Limb (tissue), 2 donors: ENCODE results near the gene HOMER2.
"Not testable (repeated sequence)": the region's sequence is repeated elsewhere in the genome, so short reads cannot be mapped to it uniquely, and the experiment has no call there.

Experiments
- DNase-seq, 2 donors: peaks; one replicate each; pipeline ENCODE4 v3.0.0-alpha.2; 2016; ENCODE audit errors: extremely low spot score in 2 of 2

HOMER2 gene

DNA sequence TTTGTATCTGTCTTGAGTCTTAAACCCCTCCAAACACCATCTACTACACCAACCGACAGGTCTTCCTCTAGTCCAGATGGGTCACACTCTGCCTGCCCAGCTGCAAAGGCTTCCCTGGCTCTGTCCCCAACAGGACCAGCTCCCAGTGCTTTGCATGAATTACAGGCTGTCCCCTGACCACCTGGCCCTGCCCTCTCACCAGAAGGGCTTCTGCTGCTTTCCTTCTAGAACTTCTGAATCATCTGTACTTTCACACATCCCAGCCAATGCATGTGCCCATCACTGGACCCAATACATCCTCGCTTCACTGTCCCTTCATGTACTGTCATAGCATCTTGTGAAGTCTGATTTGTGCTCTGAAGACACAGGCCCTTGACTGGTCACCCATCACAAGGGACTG lies 53.6 kb downstream of the HOMER2 start:
- no peak for DNase-seq

DNA sequence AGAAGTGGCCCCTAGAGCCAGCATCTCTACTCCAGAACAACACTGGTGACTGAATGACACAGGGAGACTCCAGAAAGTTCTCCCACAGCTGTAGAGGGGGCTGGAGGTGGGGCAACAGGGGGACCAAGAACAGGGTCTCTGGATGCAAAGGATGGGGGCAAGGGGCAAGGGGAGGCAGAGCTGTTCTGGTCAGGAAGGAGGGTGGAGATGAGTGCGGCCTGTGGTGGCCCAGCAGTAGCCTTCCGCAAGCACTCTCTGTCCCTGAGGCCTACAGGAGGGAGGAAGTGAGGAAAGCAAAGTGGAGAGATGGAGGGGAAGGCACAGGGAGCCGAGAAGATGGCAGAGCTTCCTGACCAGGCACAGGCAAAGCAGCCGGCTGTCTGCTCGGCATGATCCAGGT lies 56.5 kb downstream of the HOMER2 start:
- DNase-seq, result no peak

DNA sequence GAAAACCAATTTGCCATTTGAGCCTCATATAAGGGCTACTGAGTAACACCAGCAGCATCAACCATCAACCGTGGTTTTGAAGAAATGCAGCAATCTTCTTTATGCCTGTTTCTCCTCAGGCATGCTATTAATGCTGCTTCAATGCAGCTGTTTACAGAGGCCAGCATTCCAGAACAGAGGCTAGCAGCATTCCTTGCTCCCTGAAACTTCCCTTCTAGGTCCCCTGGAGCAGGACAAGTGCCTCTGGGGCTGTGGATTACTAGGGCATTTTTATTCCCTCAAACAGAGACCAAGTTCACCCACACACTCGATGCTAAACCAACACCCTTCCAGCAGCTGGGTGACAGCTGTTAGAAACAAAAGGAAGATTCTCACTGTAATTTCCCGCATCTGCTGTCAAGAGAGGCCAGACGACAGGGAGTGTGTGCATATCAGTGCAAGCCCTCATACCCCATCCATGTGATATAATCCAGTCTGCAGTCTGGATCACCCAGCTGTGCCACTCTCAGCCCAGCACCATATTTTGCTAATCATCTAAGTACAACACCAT lies 57.5 kb downstream of the HOMER2 start:
- DNase-seq, result peak; percentile 54 to 66

DNA sequence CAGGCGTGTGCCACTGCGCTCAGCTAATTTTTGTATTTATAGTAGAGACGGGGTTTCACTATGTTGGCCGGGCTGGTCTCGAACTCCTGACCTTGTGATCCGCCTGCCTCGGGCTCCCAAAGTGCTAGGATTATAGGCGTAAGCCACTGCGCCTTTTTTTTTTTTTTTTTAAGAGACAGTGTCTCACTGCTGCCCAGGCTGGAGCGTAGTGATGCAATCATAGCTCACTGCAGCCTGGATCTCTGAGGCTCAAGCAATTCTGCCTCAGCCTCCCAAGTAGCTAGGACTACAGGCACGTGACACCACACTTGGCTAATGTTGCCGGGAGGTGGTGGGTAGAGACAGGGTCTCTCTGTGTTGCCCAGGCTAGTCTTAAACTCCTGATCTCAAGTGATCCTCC lies 59.0 kb downstream of the HOMER2 start:
- not testable (repeated sequence) for DNase-seq

DNA sequence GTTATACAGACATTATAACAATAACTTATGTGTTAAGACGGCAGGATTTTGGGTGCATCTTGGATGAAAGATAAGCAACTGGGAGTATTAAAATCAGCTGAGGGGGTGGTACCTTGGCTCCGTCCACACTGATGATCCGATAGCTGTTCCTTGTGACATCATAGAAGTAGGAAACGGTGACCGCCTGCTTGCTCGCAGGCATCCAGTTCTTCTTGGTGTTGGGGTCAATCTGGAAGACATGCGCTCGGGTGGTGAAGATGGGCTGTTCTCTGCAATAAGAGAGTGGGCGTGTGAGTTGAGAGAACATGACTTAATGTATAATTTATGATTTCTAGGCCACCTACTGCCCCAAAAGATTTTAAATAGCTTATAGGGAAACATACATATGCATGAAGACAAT lies 59.9 kb downstream of the HOMER2 start:
- DNase-seq, result no peak

DNA sequence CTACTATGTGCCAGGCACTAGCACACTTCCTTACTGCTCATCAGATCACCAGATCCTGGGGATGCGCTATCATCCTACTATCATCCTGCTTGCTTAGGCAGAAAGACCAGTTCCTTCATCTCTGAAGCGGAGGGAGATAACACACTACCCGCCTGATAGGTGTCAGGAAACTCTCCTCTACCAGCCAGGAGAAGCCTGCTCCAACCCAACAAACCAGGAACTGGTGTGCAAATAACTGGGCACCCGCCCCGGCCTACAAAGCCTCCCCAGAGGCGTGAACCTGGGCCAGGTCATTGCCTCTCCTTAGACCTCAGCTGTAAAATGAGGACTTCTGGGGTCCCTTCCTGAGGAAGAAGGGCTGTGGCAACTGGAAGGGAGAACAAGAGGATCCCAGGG lies 61.5 kb downstream of the HOMER2 start:
- no peak for DNase-seq

DNA sequence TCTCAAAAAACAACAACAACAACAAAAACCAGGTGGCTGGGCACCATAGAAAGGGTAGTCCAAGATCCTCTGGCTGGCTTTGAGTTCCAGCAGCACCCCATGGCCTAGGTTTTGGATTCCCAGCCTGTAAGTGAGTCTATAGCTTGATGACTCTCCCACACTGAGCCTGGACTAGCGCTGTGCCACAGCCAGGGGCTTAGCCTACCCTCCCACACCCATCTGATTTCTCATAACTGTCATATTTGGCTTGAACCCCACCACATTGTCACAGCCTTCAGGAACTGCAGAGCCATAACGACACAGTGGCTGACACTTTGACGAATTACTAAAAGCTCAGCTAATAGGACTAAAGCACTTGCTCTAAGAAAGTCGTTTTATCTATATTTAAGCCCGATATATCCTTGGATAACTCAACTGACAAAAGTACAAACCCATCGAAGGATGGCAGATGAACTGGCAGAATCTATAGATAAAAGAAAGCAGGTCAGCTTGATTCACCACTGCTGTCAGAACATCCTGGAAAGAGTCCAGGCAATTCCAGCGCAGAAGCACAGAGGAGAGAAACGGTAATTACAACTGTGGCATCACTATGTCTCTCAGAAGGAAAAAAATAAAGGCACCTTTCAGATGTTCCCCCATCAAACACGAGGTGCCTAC lies 62.1 kb downstream of the HOMER2 start:
- DNase-seq, result no peak

DNA sequence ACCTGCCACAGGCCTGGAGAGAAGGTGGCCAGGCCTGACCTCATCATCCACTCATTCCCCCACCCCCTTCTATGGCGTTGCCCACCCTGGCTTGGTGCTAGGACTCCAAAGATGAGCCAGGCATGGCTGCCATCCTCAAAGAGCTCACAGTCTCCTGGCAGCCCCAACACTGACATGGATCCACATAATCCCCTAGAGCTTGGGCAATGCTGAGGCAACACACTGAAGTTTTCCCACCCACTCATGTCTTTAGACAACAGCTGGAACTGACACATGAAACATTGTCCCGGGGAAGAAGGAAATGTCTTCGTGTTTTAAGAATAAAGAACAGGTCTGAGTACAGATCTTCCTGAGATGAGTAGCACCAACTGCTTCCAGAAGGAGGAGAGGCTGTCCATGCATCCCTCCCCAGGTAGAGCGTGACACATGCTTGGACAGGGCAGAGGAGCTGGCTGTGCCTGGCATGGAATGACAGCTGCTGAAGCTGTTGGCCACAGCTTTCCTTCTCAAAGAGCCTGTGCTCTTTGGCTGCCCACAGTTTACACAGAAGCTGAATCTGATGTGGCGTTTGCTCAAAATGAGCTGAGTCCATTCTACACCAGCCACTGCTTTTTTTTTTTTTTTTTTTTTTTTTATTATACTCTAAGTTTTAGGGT lies 70.1 kb downstream of the HOMER2 start:
- DNase-seq, result no peak

DNA sequence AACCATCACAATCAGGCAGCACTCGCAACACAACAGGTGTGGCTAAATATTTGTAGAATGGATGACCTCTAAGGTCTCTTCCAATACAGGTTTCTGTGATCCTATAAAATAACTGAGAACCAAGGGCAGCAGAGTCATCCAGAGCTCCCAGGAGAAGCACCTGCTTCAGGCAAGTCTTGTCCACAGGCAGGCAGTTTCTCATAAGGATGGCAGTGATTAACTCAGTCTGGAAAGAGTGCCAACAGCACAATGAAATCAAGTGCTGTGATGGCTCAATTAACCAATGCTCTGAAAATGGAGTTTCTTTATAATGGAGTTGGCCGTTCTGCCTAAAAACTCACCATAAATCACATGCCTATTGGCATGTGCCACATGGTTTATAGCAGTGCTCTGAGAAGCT lies 70.8 kb downstream of the HOMER2 start:
- DNase-seq, result no peak

DNA sequence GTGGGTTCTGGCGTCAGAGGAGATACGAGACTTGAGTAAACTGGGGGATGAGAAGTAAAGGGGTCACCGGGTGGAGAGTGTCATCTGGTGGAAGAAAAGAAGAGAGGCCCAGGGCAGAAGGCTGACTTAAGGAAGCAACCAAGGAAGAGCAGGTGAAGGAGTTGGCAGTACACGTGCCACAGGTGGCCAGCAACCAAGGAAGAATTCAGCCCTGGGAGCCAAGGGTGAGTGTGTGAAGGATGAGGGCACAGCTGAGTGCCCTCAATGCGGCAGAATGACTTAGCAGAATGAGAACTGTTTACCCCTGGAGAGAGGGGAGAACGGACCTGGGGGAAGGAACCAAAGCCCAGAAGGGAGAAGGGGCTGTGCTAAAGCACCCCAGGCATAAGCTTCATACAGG lies 71.8 kb downstream of the HOMER2 start:
- DNase-seq, result no peak

DNA sequence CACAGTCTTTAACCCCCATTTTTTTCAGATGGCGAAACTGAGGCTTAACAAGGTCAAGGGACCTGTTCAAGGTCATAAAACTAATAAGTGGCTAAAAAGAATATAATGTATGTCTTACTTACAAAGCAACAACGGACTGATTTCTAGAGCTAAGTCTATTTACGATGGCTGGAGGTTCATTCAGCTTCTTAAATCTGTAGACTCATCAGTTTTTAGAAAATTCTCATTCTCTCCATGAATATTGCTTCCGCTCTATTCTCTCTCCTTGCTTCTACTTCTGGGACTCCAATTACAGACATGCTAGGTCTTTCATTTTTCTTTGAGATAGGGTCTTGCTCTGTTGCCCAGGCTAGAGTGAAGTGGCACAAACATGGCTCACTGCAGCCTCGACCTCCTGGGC lies 74.2 kb downstream of the HOMER2 start:
- no peak for DNase-seq

DNA sequence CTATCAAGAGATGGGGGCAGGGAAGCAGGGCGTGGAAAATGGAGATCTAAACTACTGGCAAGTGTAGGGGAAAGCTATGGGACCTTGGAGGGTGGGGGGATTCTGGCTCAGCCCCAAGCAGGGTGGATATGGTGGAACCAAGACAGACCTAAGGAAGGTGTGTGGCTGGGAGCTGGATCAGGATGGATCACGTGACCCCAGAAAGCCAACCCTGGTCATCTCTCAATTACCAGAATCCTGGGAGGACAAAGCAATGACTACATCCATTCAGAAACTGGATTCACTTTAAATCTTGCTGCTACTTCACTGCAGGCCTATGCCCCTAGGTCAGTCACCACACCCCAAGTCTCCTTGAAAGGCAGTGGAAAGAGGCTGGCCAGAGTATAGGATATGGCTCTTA lies 74.7 kb downstream of the HOMER2 start:
- DNase-seq, result no peak

DNA sequence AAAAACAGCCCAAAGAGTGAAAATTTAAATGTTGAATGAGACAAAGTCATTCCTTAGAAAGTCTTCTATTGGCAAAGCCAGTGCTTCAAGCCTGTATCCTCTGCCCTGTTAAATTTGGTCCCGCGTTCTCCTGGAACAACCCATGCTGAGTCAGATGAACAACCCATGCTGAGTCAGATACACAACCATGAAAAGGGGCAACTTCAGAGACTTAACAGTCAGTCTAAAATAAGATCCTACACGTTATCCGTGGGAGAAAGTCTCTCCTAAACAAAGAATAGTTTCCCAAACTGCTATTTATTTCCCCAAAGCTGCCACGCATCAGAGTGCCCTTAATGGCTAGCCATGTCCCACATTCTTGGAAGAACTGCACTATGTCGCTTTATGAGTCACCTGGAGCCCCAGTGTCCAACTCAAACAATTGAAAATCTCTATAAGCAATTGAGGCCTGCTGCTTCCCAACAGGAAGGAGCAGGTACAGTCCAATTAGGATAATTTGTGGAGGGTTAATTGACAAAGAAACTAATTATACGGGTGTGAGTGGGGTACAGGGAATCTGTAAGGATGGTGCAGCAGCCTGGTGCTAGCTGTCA lies 77.0 kb downstream of the HOMER2 start:
- no peak for DNase-seq

DNA sequence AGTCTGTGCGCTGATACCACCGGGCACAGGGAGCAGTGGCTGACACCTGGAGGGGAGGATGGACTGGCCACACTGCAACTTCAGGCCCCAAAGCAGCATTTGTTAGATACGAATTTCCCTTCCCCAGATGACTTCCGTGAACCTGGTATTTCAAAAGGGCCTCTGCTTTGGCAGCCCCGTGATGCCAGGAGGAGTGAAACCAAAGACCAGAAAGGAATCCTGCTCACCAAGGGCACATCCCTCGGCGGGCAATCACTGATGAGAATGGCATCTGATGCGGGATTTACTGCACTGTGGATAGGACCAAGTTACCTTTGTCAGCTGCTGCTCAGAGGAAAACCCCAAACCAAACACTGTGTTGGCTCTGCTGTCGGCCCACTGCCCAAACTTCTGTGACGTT lies 77.6 kb downstream of the HOMER2 start:
- DNase-seq, result no peak

DNA sequence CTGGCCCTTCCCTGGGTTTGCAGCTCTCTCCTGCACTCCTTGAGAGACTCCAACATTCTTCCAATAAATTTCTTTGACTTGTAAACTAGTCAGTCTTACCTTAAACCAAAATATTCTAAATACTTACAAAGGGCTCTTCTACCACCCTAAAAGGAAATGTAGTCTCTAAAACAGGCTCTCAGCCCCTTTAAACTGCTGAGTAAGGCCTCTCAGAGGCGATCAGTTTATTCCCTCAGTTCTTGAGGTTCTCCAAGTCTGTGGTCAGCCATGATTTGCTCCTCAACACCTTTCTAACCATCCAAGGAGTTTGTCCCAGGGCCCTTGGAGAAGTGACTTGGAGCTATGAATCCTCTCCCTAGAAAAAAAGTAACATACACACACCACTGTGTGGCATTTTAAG lies 78.3 kb downstream of the HOMER2 start:
- DNase-seq, result no peak

DNA sequence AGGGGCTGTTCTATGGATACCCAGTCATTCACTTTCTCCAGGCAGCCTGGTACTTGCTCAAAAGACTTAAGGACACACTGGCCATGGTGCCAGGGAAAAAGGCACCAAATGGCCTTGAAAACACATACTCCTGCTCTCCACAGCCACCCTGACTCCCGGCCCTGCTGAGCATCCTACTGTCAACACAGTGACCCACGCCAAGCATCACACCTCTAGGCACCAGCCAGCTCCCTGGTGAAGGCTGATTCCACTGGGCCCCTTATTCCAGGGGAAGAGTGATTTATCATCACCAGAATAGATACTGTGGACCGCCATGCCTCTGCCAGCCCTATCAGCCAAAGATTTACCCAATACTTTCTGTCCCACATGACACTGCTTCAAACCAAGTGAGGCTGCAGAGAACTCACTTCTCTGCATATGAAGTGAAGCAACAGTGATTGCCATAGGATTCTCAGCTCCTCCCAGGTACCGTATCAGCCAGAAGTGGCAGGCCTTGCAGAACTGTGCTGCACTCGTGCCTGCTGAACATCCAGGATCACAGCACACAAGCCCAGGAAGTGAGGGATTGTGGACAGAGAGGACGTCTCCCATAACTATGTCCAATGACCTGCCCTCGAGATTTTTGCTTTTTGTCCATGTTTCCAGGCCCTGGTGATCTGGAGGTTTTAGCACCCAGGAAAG lies 79.4 kb downstream of the HOMER2 start:
- DNase-seq, result no peak

DNA sequence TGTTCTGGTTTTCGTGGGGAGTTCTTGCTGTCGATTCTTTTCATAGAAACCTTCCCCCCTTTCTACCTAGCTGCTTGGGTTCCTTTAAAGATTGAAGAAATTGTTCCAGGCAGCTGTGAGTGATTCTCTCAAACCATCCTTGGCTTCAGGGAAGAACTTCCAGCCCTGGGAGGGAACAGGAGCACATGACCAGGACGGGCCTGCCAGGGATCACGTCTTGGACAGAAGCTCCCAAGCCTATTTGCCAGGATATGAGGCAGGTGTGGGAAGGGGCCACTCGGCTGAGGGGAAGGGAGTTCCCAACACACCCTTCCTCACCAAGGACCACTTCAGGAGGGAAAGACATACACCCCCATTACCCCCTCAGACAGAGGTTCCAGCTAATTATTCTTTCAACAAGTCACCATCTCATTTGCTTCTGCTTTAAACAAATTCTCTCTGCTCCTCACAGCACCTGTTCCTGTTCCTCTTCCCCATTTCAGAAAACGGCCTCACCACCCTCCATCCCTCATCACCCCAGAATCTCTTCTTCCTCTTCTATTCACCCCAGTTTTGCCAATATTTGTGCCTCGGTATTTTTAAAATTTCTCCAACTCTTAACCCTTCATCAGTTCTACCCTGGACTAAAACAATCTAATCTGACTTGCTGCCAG lies 80.6 kb downstream of the HOMER2 start:
- DNase-seq, result no peak

DNA sequence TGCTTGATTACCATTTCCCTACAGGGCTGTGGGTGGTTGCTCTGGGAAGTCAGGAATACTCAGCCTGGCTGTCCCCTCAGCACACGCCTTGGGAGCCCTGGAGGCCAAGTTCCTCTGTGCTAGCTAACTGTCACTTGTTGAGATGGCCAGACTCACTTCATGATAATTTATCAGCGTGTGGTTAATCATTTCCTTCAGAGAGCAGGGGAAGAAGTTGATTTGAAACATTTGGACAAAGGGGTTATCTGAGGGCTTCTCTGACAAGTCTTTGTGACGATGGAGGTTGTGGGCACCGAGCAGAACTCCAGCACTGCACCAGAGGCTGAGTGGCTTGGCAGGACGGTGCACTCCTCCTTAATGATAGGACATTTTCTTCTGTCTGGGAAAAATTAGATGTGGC lies 81.2 kb downstream of the HOMER2 start:
- no peak for DNase-seq

DNA sequence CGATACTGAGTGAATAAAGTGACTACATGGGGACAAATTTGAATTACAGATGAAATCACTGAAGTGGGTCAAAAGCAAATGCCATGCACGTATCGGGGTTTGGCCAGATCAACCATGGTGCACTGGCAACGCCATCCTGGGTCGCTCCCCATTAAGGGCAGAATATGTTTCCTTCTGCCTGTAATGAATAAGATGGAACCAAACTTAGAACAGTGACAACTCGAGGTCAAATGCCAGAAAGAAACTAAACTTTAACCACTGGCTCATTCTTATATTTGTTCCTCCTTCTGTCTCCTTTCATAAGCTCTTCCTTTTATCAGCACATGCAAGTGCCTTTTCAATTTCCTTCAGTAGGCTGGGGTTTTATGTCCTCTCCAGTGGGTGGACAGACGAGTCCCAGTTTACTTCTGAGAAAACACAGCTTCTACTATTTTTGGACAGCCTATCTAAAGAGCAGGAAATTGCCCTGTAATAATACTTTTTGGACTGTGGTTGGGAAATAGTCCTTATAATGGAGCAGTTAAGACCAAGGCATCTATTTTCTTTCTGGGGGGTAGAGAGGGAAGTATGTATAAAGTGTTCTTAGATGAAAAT lies 81.7 kb downstream of the HOMER2 start:
- DNase-seq, result no peak

DNA sequence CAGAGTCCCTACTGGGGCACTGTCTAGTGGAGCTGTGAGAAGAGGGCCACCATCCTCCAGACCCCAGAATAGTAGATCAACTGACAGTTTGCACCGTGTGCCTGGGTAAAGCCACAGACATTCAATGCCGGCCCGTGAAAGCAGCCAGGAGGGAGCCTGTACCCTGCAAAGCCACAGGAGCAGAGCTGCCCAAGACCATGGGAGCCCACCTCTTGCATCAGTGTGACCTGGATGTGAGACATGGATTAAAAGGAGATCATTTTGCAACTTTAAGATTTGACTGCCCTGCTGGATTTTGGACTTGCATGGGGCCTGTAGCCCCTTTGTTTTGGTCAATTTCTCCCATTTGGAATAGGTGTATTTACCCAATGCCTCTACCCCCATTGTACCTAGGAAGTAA lies 86.5 kb downstream of the HOMER2 start:
- DNase-seq, result not testable (repeated sequence)

DNA sequence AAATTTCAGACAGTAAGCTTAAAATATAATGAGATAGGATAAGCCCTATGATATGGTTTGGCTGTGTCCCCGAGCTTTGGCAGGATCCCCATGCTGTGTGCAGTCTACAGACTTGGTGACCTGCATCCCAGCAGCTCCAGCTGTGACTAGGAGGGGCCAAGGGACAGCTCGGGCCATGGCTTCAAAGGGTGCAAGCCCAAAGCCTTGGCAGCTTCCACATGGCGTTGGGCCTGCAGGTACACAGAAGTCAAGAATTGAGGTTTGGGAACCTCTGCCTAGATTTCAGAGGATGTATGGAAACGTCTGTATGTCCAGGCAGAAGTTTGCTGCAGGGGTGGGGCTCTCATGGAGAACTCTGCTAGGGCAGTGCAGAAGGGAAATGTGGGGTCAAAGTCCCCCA lies 86.9 kb downstream of the HOMER2 start:
- not testable (repeated sequence) for DNase-seq
